Measurements from ENCODE around the gene ZIC5. TPM values are rescaled to one million over a fixed set of nuclear protein-coding genes. Genes with fewer than 3 reads are reported as not detected.
A peak's percentile ranks its signal among the peaks of the same experiment; 100 is the strongest.

ZIC5 gene
- total and polyA plus RNA-seq, 12 donors = 0.04 TPM; not detected in 11

DNA sequence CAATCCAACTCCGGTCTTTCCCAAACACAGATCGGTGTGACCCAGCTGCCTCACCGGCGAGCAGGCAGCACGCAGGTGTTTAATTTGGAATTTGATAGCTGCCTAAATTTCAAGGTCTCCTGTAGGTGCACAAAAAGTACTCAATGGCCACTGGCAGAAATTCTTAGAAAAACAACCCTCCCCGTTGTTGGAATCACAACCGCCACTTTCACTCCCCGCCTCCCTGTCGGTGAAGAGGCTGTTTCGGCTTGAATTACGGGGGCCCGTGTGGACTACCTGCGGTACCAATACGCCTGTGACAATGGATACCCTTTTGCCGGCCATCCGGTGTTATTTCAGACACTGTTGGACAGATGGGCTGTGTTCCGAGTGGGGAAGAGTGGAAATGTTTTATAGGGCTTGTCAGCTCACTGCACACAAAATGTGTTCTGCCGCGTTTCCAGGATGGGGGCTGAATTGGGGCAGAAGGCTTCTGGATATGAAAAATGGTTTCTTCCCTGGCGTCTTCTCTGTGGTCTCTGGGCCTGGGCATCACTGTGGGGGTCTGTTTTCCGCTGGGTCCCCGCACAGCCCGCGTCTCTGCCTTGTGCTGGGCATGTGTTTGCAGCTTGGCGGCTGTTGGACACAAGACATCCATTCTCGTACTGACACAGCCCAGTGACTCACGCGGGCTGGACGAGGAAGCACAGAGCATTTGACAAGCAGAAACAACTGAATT is 45.4 kb downstream of the ZIC5 start:
- Histone ChIP-seq H3K4me3 (peak overlapping the region in 1 of 4 donors; percentile 20), H3K27ac (no peak overlapping the region), H3K9me3 (replicated peaks in 1 of 3) (no peaks in the 10 kb centered on the region), H3K4me1 (replicated peaks in 1 of 2) (no peaks in the 10 kb centered on the region), H3K27me3 (peaks cover 21% of the 10 kb centered on the region), H3K36me3 (replicated peaks in 1 of 2) (no peaks in the 10 kb centered on the region)
- TF ChIP-seq, protein P1, sequence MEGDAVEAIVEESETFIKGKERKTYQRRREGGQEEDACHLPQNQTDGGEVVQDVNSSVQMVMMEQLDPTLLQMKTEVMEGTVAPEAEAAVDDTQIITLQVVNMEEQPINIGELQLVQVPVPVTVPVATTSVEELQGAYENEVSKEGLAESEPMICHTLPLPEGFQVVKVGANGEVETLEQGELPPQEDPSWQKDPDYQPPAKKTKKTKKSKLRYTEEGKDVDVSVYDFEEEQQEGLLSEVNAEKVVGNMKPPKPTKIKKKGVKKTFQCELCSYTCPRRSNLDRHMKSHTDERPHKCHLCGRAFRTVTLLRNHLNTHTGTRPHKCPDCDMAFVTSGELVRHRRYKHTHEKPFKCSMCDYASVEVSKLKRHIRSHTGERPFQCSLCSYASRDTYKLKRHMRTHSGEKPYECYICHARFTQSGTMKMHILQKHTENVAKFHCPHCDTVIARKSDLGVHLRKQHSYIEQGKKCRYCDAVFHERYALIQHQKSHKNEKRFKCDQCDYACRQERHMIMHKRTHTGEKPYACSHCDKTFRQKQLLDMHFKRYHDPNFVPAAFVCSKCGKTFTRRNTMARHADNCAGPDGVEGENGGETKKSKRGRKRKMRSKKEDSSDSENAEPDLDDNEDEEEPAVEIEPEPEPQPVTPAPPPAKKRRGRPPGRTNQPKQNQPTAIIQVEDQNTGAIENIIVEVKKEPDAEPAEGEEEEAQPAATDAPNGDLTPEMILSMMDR (IDR thresholded peaks at IDR 0.05) = no peak
- TF ChIP-seq POLR2A (IDR thresholded peaks at IDR 0.05) = no peak
- intact Hi-C loops (cut with DNase I) = no loop called here
- peak in 6 of 7 donors; percentile 28 to 69 (median 60) for DNase-seq
- WGBS, 4 donors = 27 to 39% (median 34%) methylated on average over 23 to 29 of the region's 29 CpGs

DNA sequence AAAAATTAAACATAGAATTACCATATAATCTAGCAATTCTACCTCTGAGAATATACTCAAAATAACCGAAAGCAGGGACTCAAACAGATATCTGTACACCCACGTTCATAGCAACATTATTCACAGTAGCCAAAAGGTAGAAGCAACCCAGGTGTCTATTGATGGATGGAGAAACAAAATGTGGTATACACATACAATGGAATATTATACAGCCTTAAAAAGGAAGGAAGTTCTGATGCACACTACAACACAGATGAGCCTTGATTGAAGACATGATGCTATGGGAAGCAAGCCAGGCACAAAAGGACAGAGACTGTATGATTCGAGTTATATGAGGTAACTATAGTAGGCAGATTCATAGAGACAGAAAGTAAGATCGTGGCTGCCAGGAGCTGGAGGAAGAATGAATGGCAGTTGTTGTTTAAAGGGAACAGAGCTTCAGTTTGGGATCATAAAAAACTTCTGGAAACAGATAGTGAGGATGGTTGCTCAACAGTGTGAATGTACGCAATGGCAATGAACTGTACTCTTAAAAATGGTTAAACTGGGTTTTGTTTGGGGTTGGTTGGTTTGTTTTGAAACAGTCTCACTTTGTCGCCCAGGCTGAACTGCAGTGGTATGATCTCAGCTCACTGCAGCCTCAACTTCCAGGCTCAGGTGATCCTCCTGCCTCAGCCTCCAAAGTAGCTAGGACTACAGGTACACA is 47.5 kb downstream of the ZIC5 start:
- H3K4me1 ChIP-seq (replicated peaks in 1 of 2) = no peaks in the 10 kb centered on the region
- H3K4me3 ChIP-seq = no peak overlapping the region
- no peak for DNase-seq
- TF ChIP-seq, protein P1 (IDR thresholded peaks at IDR 0.05) = no peak
- no peak for TF ChIP-seq POLR2A (IDR thresholded peaks at IDR 0.05)
- H3K27me3 ChIP-seq = peaks cover 21% of the 10 kb centered on the region
- no peak overlapping the region for H3K27ac ChIP-seq
- 84 to 91% (median 86%) methylated on average over 6 of the region's 6 CpGs for WGBS, 4 donors
- H3K36me3 ChIP-seq (replicated peaks in 1 of 2) = no peaks in the 10 kb centered on the region
- intact Hi-C loops (cut with DNase I) = no loop called here
- no peaks in the 10 kb centered on the region for H3K9me3 ChIP-seq (replicated peaks in 1 of 3)

- Histone ChIP-seq H3K4me3 (no peak overlapping the region), H3K27me3 (peaks cover 18% of the 10 kb centered on the region), H3K9me3 (replicated peaks in 1 of 3) (no peaks in the 10 kb centered on the region), H3K27ac (no peak overlapping the region), H3K36me3 (replicated peaks in 1 of 2) (no peaks in the 10 kb centered on the region), H3K4me1 (replicated peaks in 1 of 2) (no peaks in the 10 kb centered on the region)
- DNase-seq = no peak
- intact Hi-C loops (cut with DNase I) = no loop called here
- 77 to 84% (median 79%) methylated on average over 18 to 20 of the region's 20 CpGs for WGBS, 4 donors
- no peak for TF ChIP-seq POLR2A (IDR thresholded peaks at IDR 0.05)
- TF ChIP-seq, protein P1 (IDR thresholded peaks at IDR 0.05) = no peak
Observed at GRCh38 chr13:99922631-99923404, 48.7 kb downstream of the ZIC5 start.

GRCh38 chr13:99919132-99919531 is 52.4 kb downstream of the ZIC5 start:
- Histone ChIP-seq H3K4me3 (no peak overlapping the region), H3K4me1 (replicated peaks in 1 of 2) (no peaks in the 10 kb centered on the region), H3K27ac (no peak overlapping the region), H3K9me3 (replicated peaks in 1 of 3) (no peaks in the 10 kb centered on the region), H3K36me3 (replicated peaks in 1 of 2) (no peaks in the 10 kb centered on the region), H3K27me3 (peaks cover 22% of the 10 kb centered on the region)
- TF ChIP-seq POLR2A (IDR thresholded peaks at IDR 0.05) = no peak
- TF ChIP-seq, protein P1 (IDR thresholded peaks at IDR 0.05) = no peak
- 66 to 88% (median 73%) methylated on average over 2 of the region's 2 CpGs for WGBS, 4 donors
- DNase-seq = no peak
- intact Hi-C loops (cut with DNase I) = loop anchor here in 1 of 2 donors (5.0 to 10.0 kb wide), 3 partner anchors 264 to 598 kb away; no protein-coding TSS in a partner anchor

Measured in adrenal gland (tissue), 12 donors.